GM18951 (cell line): Measurements from ENCODE around the gene TSHZ2.

ENCODE experiments used
- POLR2A ChIP-seq: IDR thresholded peaks from 4 replicates; pipeline ENCODE4 v1.6.1; 2011; ENCODE audit warnings: mild to moderate bottlenecking; ENCODE audit not compliant: insufficient read length, insufficient read depth; ENCODE audit errors: extremely low read depth
- in situ Hi-C: fragments of 300-500 bp; cut with MboI; formaldehyde crosslinking; loops from one replicate; pipeline ENCODE4 v1.12.0; 2022; ENCODE audit warnings: low sequenced_read_pairs, mixed read lengths, inconsistent platforms; ENCODE audit not compliant: unreplicated experiment

TSHZ2 gene

GRCh38 chr20:53379014-53379832, 407.1 kb downstream of the TSHZ2 start:
- in situ Hi-C loops = no loop called here
- no peak for TF ChIP-seq POLR2A

- in situ Hi-C loops = no loop called here
- no peak for TF ChIP-seq POLR2A
These were observed 407.6 kb downstream of the TSHZ2 start for GRCh38 chr20:53379833-53380120.

DNA sequence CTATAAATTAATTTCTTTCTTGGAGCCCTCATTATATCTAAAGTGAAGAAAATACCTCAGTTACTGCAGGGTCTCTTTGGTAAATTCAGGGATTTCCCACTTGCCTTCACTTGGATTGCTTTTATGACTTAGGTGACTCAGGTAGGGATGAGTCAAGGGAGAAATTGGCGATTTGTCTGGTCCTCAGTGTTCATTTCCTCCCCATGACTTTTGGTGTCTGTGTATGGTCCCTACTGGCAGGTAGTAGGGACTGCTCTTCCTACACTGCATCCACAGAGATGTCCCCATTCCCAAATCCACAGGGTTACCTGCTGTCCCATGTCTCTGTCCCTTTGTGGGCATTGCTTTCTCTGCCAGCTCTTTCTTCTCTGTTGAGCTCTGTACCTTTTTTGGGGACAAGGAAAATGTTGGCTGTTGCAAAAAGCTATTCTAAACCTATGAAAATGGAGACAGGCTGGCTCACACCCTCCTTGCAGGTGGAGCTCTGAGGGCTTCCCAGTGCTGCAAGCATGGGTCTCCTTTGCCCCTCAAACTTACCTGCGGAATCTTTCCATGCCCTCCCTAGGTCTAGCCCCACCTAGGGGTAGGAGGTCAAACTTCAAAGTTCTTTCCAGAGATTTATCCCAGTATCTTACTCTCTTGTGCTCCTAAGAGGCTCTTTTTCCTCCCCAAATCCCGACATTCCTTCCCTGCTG, 409.6 kb downstream of the TSHZ2 start:
- in situ Hi-C loops = no loop called here
- TF ChIP-seq POLR2A = no peak

- TF ChIP-seq POLR2A = no peak
These were observed 410.2 kb downstream of the TSHZ2 start for GRCh38 chr20:53382263-53382844.

GRCh38 chr20:53383916-53384315, 411.8 kb downstream of the TSHZ2 start:
- TF ChIP-seq POLR2A = no peak

More at GRCh38 chr20:53382263-53382844, 410.2 kb downstream of the TSHZ2 start:
- in situ Hi-C loops = no loop called here

DNA sequence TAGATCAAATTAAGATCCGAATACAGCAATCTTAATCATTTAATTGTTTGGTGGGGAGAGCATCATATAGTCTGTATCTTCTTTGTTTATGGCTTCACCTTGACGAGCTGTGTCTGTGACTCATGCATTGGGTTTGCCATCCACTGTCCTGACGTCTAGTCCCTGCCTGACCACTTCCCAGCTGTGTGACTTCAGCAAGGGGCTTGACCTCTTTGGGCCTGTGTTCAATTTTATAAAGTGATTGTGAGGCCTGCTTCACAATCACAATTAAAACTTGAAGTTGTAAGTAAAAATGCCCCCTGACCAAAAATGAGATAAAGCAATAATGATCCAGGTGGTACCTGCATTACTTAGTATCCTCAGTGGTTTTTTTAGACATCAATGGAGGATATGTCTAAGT, 412.2 kb downstream of the TSHZ2 start:
- in situ Hi-C loops = no loop called here
- TF ChIP-seq POLR2A = no peak

More at GRCh38 chr20:53383916-53384315, 411.8 kb downstream of the TSHZ2 start:
- in situ Hi-C loops = no loop called here

DNA sequence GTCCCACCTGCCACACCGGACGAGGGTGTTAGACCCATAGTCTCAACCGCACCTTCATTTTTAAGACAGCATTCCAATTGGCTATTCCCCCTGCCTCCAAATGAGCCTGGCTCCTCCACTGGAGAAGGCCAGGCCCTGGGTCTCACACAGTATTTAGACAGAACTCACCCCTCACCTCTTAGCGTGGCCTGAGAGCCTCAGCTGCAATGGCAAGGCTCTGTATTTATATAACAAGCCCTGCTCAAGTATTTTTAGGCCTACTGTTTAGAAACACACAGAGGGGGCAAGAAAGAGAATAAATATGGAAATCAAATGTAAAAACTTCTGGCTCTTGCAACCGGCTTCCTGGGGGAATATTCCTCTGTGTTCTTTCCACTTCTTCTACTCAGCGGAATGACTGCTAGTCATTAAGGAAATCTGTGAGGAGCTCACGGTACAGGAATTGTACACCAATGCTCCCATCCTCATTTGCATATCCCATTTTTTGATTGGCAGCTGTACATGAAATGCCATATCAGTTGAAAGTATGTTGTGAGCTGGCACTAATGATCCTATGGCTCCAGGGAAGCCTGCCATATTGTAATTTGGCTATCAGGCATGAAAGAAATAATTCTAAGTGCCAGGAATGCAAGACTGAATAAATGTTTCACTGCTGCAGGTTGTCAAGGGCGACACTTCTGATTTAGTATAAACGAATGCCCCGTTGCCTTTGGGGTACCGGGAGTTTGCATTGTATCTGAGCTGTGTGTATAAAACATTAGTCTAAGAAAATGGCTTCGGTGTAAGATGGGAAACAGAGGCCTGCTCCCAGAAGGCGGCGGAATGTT, 414.0 kb downstream of the TSHZ2 start:
- TF ChIP-seq POLR2A = no peak
- in situ Hi-C loops = no loop called here

- TF ChIP-seq POLR2A = no peak
- in situ Hi-C loops = no loop called here
These were observed 416.0 kb downstream of the TSHZ2 start for GRCh38 chr20:53387983-53388675.

GRCh38 chr20:53389516-53390300, 417.6 kb downstream of the TSHZ2 start:
- in situ Hi-C loops = no loop called here
- no peak for TF ChIP-seq POLR2A

GRCh38 chr20:53390770-53391169, 418.6 kb downstream of the TSHZ2 start:
- no peak for TF ChIP-seq POLR2A
- in situ Hi-C loops = no loop called here

GRCh38 chr20:53394433-53394832, 422.3 kb downstream of the TSHZ2 start:
- in situ Hi-C loops = no loop called here
- no peak for TF ChIP-seq POLR2A
